Measurements from ENCODE around the gene SAMHD1. TPM values are rescaled to one million over a fixed set of nuclear protein-coding genes. Genes with fewer than 3 reads are reported as not detected.

The SAMHD1 gene
- total and polyA plus RNA-seq, 2 donors (not counting 1 experiment from before 2014, with no cell fraction given), result 7.9 to 12.8 TPM

GRCh38 chr20:36865076-36865860 lies 86.2 kb downstream of the SAMHD1 start:
- intact Hi-C loops (cut with micrococcal nuclease), result loop anchor here (10.0 kb wide), 1 partner anchor 400 kb away; no protein-coding TSS in a partner anchor
- Histone ChIP-seq H3K27me3 (replicated peaks in 1 of 4; ENCODE audit: control extremely low read depth in 1 of 4, control insufficient read depth in 3 of 4, insufficient read depth in 4 of 4, low read length in 3 of 4) (no peaks in the 10 kb centered on the region), H3K36me3 (replicated peaks in 1 of 2; ENCODE audit: control extremely low read depth in 1 of 2, control insufficient read depth in 1 of 2, extremely low read depth in 1 of 2, insufficient read depth in 2 of 2, low read length in 1 of 2) (no peaks in the 10 kb centered on the region), H3K4me3 (ENCODE audit: control extremely low read depth in 1 of 5, extremely low read depth in 1 of 5, insufficient read depth in 1 of 5, low read depth in 2 of 5, low read length in 4 of 5) (no peak overlapping the region), H3K9ac (ENCODE audit: low read length) (no peak overlapping the region), H3K4me2 (replicated peaks; ENCODE audit: low read depth, low read length, poor library complexity, severe bottlenecking) (peak overlapping the region; percentile 76), H4K20me1 (ENCODE audit: control insufficient read depth, insufficient read depth, low read length, poor library complexity, severe bottlenecking) (peaks cover 16% of the 10 kb centered on the region), H3K27ac (ENCODE audit: low read length in 2 of 2) (no peak overlapping the region), H3K79me2 (ENCODE audit: control insufficient read depth, insufficient read depth, low read length) (peaks cover 21% of the 10 kb centered on the region), H3K9me3 (ENCODE audit: control extremely low read depth in 1 of 3, control insufficient read depth in 2 of 3, insufficient read depth in 1 of 3, low read length in 2 of 3) (no peaks in the 10 kb centered on the region), H2AFZ (ENCODE audit: insufficient read depth, low read depth, low read length, poor library complexity, severe bottlenecking) (peak overlapping the region; percentile 69), H3K4me1 (ENCODE audit: control insufficient read depth in 2 of 2, insufficient read depth in 2 of 2, low read length in 2 of 2) (peaks cover 37 to 47% of the 10 kb centered on the region in 2 donors)
- ATAC-seq (ENCODE audit: low read depth), result no peak
- Mint-ChIP-seq H3K9me3 (ENCODE audit: insufficient read depth) (no peaks in the 10 kb centered on the region), H3K4me1 (peaks cover 44% of the 10 kb centered on the region), H3K27ac (peak overlapping the region; percentile 73), H3K4me3 (peak overlapping the region; percentile 82), H3K27me3 (no peaks in the 10 kb centered on the region)
- no peak for TF ChIP-seq EZH2 (IDR thresholded peaks at IDR 0.05; ENCODE audit: borderline replicate concordance, insufficient read depth, low read depth, low read length, poor library complexity, severe bottlenecking)
- no peak for TF ChIP-seq CTCF (IDR thresholded peaks at IDR 0.05)
- ChIA-PET POLR2A (no interaction called here), CTCF (interaction anchor here (0.8 to 6.1 kb wide), 10 partner anchors 9 to 252 kb away, joined by 3 to 80 read pairs (median 7); partner anchors contain the start of gene DSN1)
- DNase-seq, result no peak
- 98% methylated on average over 9 of the region's 9 CpGs for WGBS (ENCODE audit: insufficient coverage)
